ENCODE data around the gene JUP.

DNA sequence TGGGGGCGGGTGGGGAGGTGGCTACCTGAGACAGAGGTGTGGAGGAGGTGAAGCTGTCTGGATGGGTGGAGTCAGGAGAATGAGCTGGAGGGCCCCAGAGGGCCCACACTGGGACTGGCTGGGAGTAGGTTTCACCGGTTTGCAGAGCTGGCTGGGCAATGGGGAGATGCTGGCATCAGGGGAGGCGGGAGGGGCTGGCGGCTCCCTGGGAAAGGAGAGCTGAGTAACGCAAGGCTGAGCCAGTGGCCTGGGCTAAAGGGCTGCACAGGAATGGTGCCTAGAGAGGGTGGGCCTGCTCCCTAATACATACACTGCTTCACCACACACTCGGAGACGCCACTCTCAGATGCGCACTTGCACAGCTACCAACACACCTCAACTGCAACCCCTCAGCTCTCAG, 12.9 kb upstream of the JUP start:
- TF ChIP-seq MYC (CRISPR knock-in tag; IDR thresholded peaks at IDR 0.05; ENCODE audit: borderline replicate concordance) = no peak
- TF ChIP-seq, protein P1, sequence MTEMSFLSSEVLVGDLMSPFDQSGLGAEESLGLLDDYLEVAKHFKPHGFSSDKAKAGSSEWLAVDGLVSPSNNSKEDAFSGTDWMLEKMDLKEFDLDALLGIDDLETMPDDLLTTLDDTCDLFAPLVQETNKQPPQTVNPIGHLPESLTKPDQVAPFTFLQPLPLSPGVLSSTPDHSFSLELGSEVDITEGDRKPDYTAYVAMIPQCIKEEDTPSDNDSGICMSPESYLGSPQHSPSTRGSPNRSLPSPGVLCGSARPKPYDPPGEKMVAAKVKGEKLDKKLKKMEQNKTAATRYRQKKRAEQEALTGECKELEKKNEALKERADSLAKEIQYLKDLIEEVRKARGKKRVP (CRISPR knock-in tag; IDR thresholded peaks at IDR 0.05) = no peak
- TF ChIP-seq, protein P2, sequence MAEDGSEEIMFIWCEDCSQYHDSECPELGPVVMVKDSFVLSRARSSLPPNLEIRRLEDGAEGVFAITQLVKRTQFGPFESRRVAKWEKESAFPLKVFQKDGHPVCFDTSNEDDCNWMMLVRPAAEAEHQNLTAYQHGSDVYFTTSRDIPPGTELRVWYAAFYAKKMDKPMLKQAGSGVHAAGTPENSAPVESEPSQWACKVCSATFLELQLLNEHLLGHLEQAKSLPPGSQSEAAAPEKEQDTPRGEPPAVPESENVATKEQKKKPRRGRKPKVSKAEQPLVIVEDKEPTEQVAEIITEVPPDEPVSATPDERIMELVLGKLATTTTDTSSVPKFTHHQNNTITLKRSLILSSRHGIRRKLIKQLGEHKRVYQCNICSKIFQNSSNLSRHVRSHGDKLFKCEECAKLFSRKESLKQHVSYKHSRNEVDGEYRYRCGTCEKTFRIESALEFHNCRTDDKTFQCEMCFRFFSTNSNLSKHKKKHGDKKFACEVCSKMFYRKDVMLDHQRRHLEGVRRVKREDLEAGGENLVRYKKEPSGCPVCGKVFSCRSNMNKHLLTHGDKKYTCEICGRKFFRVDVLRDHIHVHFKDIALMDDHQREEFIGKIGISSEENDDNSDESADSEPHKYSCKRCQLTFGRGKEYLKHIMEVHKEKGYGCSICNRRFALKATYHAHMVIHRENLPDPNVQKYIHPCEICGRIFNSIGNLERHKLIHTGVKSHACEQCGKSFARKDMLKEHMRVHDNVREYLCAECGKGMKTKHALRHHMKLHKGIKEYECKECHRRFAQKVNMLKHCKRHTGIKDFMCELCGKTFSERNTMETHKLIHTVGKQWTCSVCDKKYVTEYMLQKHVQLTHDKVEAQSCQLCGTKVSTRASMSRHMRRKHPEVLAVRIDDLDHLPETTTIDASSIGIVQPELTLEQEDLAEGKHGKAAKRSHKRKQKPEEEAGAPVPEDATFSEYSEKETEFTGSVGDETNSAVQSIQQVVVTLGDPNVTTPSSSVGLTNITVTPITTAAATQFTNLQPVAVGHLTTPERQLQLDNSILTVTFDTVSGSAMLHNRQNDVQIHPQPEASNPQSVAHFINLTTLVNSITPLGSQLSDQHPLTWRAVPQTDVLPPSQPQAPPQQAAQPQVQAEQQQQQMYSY (CRISPR knock-in tag; IDR thresholded peaks at IDR 0.05) = no peak
- no peak for TF ChIP-seq ZZZ3 (CRISPR knock-in tag; IDR thresholded peaks at IDR 0.05; ENCODE audit: borderline replicate concordance)
- TF ChIP-seq POLR2A (IDR thresholded peaks at IDR 0.05; ENCODE audit: insufficient read depth in 1 of 2, low read depth in 2 of 2, low read length in 2 of 2) = no peak
- no peak for TF ChIP-seq ELF1 (CRISPR knock-in tag; IDR thresholded peaks at IDR 0.05)
- TF ChIP-seq EZH2 (conservative IDR thresholded peaks at IDR 0.05; ENCODE audit: low read depth, low read length) = no peak
- TF ChIP-seq, protein P3, sequence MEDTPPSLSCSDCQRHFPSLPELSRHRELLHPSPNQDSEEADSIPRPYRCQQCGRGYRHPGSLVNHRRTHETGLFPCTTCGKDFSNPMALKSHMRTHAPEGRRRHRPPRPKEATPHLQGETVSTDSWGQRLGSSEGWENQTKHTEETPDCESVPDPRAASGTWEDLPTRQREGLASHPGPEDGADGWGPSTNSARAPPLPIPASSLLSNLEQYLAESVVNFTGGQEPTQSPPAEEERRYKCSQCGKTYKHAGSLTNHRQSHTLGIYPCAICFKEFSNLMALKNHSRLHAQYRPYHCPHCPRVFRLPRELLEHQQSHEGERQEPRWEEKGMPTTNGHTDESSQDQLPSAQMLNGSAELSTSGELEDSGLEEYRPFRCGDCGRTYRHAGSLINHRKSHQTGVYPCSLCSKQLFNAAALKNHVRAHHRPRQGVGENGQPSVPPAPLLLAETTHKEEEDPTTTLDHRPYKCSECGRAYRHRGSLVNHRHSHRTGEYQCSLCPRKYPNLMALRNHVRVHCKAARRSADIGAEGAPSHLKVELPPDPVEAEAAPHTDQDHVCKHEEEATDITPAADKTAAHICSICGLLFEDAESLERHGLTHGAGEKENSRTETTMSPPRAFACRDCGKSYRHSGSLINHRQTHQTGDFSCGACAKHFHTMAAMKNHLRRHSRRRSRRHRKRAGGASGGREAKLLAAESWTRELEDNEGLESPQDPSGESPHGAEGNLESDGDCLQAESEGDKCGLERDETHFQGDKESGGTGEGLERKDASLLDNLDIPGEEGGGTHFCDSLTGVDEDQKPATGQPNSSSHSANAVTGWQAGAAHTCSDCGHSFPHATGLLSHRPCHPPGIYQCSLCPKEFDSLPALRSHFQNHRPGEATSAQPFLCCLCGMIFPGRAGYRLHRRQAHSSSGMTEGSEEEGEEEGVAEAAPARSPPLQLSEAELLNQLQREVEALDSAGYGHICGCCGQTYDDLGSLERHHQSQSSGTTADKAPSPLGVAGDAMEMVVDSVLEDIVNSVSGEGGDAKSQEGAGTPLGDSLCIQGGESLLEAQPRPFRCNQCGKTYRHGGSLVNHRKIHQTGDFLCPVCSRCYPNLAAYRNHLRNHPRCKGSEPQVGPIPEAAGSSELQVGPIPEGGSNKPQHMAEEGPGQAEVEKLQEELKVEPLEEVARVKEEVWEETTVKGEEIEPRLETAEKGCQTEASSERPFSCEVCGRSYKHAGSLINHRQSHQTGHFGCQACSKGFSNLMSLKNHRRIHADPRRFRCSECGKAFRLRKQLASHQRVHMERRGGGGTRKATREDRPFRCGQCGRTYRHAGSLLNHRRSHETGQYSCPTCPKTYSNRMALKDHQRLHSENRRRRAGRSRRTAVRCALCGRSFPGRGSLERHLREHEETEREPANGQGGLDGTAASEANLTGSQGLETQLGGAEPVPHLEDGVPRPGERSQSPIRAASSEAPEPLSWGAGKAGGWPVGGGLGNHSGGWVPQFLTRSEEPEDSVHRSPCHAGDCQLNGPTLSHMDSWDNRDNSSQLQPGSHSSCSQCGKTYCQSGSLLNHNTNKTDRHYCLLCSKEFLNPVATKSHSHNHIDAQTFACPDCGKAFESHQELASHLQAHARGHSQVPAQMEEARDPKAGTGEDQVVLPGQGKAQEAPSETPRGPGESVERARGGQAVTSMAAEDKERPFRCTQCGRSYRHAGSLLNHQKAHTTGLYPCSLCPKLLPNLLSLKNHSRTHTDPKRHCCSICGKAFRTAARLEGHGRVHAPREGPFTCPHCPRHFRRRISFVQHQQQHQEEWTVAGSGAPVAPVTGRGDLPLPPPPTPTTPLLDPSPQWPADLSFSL (CRISPR knock-in tag; IDR thresholded peaks at IDR 0.05) = no peak
- TF ChIP-seq SMAD1 (CRISPR knock-in tag; IDR thresholded peaks at IDR 0.05; ENCODE audit: borderline replicate concordance, low read depth) = no peak
- TF ChIP-seq SMC3 (IDR thresholded peaks at IDR 0.05; ENCODE audit: low read length) = no peak
